ENCODE results near the gene SNED1.

The SNED1 gene

GRCh38 chr2:241132538-241133435 is 134.4 kb downstream of the SNED1 start:
- DNase-seq (ENCODE audit: low read depth), result no peak

GRCh38 chr2:241133436-241133820 is 135.0 kb downstream of the SNED1 start:
- DNase-seq (ENCODE audit: low read depth), result no peak

DNA sequence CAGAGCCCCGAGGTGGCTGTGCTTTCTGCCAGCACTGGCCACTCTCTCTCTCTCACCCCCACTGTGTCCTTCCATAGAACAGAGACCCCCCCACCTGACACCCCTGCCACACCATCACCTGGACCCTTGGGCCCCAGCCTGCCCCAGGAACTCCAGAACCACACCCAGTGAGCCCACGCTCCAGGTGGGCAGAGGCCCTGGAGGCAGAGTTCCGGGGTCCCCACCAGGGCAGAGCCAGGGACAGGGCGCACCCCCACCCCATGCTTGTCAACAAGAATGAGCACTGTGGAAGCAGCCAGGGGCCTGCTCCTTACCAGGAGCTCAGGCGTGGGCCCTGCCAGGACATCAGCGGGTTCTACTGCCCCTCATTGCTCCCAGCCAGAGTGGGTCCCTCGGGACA is 136.3 kb downstream of the SNED1 start:
- DNase-seq (ENCODE audit: low read depth), result no peak

DNA sequence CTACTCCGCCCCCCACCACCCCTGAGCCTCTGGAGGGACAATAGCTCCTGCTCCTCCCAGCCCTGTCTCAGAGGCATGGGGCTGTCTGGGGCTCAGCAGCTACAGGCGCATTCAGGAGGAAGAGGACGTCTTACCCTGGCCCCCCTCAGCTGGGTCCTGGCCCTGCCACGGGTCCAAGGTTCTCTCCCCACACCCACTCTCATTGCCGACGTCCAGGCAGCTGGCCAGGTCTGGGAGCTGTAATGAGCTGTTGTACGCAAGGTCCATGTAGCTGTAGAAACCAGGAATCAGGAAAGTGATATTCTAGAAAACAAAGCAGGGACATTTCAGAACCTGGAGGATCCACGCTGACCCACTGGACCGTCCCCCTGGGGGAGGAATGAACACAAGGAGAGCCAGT is 137.3 kb downstream of the SNED1 start:
- no peak for DNase-seq (ENCODE audit: low read depth)

- no peak for DNase-seq (ENCODE audit: low read depth)
Measured at GRCh38 chr2:241136191-241136590, 137.8 kb downstream of the SNED1 start.

GRCh38 chr2:241136661-241137260 is 138.3 kb downstream of the SNED1 start:
- no peak for DNase-seq (ENCODE audit: low read depth)

DNA sequence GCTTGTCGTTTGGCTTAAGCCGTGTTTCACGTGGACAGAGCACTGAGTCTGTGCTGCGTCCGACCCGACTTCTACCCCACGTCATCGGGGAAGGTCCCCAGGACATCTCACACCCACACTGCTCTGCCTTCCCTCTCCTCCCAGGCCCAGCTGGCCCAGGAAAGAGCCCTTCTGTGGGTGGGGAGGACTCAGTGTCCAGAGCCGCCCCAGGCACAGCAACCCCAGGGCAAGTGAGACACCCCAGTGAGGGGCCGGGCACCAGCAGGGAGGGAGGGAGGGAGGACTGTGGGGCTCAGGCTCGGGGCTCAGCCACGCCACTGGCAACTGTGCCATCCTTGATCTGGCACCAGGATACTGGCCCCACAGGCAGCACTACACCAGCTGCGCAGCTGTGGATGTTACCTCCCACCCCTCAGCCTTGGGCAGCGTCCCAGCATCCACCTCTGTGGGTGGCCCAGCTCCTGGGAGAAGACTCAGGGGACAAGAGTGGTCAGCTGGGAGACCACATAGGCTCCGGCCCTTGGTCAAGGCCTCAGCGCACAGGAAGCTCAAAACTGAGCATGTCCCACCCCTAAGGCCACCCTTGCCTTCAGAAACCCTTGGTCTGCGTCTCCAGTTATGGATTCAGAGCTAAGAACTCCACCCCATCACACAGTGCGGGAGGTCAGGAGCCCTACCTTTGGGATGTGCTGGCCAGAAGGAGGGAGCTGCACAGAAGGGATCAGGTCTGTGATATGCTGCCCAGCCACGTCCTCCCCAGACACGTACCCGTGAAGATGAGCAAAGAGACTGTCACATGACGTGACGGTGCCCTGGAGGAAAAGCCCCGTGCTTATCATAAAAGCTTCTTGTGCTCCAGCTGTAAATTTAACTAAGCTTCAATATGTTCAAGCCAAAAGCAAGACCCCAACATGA is 139.1 kb downstream of the SNED1 start:
- no peak for DNase-seq (ENCODE audit: low read depth)

- no peak for DNase-seq (ENCODE audit: low read depth)
Measured at GRCh38 chr2:241138471-241138870, 140.1 kb downstream of the SNED1 start.

DNA sequence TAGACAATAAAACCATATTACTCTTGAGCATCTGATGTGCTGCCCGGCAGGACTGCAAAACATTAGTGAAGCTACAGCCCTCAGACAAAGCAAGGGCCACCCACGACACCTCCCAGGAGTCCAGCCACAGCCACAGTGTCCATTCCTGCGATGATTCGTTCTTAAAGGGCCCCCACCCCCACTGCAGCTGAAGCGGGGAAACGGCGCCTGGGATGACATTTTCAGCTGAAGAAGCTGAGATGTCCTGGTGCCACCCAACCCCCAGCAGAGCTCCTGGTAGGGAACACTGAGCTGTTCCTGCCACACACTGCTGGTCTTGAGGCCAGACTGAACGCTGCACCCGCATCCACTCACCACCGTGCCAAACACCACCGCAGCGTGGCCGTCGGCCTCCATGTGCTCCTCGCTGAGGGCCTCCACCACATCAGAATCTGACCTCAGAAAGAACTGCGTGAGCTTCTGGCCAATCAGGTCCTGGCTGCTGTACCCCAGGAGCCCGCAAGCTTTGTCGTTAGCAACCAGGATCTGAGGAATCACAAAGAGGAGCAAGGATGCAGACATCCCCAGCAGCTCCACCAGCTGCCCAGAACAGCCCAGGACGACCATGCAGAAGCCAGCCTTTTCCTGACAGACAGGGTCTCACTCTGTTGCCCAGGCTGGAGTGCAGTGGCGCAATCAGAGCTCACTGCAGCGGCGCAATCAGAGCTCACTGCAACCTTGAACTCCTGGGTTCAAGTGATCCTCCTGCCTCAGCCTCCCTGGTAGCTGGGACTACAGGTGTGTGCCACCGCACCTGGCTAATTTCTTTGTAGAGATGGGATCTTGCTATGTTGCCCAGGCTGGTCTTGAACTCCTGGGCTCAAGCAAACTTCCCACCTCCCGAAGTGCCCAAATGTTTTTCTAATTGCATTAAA is 141.4 kb downstream of the SNED1 start:
- no peak for DNase-seq (ENCODE audit: low read depth)

DNA sequence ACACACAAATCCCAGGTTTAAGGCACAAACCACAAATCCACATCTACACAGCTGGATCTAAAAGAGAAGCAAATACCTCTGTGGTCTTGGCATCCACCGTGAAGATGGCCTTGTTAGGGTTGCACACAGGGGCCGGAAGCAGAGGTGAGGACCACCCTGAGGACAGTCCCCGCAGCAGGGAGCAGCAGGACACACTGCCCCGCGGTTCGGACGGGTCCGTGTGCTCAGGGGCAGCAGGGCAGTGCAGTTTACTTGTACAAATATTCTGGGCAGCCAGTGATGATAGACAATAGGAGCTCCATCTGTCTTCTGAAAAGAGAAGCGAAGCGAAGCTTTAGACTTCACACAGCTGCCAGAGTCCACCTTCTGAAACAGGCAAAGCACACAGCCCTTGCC is 142.0 kb downstream of the SNED1 start:
- DNase-seq (ENCODE audit: low read depth), result no peak

DNA sequence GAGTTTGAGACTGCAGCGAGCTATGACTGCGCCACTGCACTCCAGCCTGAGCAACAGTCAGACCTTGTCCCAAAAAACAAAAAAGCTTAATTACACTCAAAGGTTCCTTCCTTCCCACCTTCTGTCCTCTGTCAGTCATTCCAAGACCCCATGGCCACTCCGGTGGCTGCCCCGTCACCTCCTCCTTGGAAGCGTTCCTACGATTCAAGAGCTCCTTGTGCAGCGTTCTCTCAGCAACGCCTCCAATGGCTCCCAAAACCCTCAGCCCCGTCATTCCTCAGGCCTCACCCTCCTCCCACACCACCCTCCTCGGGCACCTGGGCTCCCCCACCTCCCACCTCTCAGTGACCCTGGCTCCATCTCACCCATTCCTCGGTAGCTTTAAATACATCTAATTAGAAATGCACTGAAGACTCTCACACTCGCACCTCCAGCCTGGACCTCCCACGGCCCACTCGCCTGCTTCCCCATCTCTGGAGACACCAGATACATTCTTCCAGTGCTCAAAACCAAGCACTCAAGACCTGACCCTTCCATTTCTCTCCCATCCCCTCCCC is 142.9 kb downstream of the SNED1 start:
- DNase-seq (ENCODE audit: low read depth), result no peak

- no peak for DNase-seq (ENCODE audit: low read depth)
Measured at GRCh38 chr2:241142063-241142462, 143.6 kb downstream of the SNED1 start.

- DNase-seq (ENCODE audit: low read depth), result no peak
Measured at GRCh38 chr2:241142593-241142992, 144.2 kb downstream of the SNED1 start.

Measured in stimulated activated CD8-positive, alpha-beta memory T cell treated with anti-CD3 and anti-CD28 coated beads, Interleukin-12 subunit alpha, Interleukin-12 subunit beta, amount 100 ng/mL, for 4 hours (primary cell).